Lung microvascular endothelial cell (primary cell): ENCODE results near the gene VAT1. TPM values are rescaled to one million over a fixed set of nuclear protein-coding genes. Genes with fewer than 3 reads are reported as not detected.
"Not testable (repeated sequence)": the region's sequence is repeated elsewhere in the genome, so short reads cannot be mapped to it uniquely, and the experiment has no call there.

Experiments used
- DNase-seq, 2 donors: peaks; one replicate each; pipeline versions ENCODE4 v3.0.0 to v3.0.0-alpha.2; 2010; ENCODE audit warnings: low read depth in 2 of 2
- total RNA-seq: library from RNA; depleted of rRNA; stranded (reverse); fragments of >200 nt; gene quantifications from 2 replicates; pipeline ENCODE4 v1.2.1, GENCODE V29; 2014

VAT1 gene
- total RNA-seq, 1 donor from 2014 or later, result 155 TPM

GRCh38 chr17:43010667-43011308, 11.4 kb downstream of the VAT1 start:
- DNase-seq, result peak in 1 of 2 donors; percentile 87

GRCh38 chr17:43006639-43007551, 15.3 kb downstream of the VAT1 start, which contains the start of gene IFI35:
Gene IFI35, plus strand, starts transcription at chr17:43006784. Its CDS starts 164 bp downstream, at chr17:43006948.
- DNase-seq, result peak; percentile 81 to 91

GRCh38 chr17:43003542-43004172, 18.5 kb downstream of the VAT1 start:
- no peak for DNase-seq

- DNase-seq, result not testable (repeated sequence)
Observed at GRCh38 chr17:43000894-43001293, 21.3 kb downstream of the VAT1 start.

GRCh38 chr17:42999003-42999525, 23.1 kb downstream of the VAT1 start:
- DNase-seq, result no peak

- peak; percentile 100 for DNase-seq
Observed at GRCh38 chr17:42997984-42998938, 23.9 kb downstream of the VAT1 start, which contains the start of gene RPL27. Gene RPL27, plus strand, starts transcription at chr17:42998419. Its CDS starts 332 bp downstream, at chr17:42998751.

GRCh38 chr17:42997390-42997983, 24.7 kb downstream of the VAT1 start:
- no peak for DNase-seq

- not testable (repeated sequence) for DNase-seq
Observed at GRCh38 chr17:42993913-42994312, 28.3 kb downstream of the VAT1 start.

GRCh38 chr17:42992872-42993271, 29.3 kb downstream of the VAT1 start:
- DNase-seq, result no peak

- DNase-seq, result no peak
Observed at GRCh38 chr17:42991471-42991870, 30.7 kb downstream of the VAT1 start.

GRCh38 chr17:42989726-42990652, 32.2 kb downstream of the VAT1 start:
- no peak for DNase-seq

GRCh38 chr17:42989141-42989540, 33.0 kb downstream of the VAT1 start:
- no peak for DNase-seq

- DNase-seq, result no peak
Observed at GRCh38 chr17:42985225-42985624, 37.0 kb downstream of the VAT1 start.

- peak in 1 of 2 donors; percentile 37 for DNase-seq
Observed at GRCh38 chr17:42982266-42982665, 39.9 kb downstream of the VAT1 start.

GRCh38 chr17:42980766-42981397, 41.3 kb downstream of the VAT1 start:
- peak; percentile 58 to 68 for DNase-seq

GRCh38 chr17:42980274-42980765, 41.9 kb downstream of the VAT1 start, which contains the start of gene RUNDC1:
Gene RUNDC1, plus strand, starts transcription at chr17:42980565. Its CDS starts 12 bp downstream, at chr17:42980577.
- DNase-seq, result peak; percentile 82 to 90

GRCh38 chr17:42979511-42980273, 42.5 kb downstream of the VAT1 start, which contains the start of gene PTGES3L:
Gene PTGES3L, minus strand, starts transcription at chr17:42980080. Its CDS starts 27 bp downstream, at chr17:42980053.
- peak; percentile 32 to 52 for DNase-seq
